OCI-LY3 (cell line): ENCODE results near the gene SNCG.

Experiments used
- H2AFZ ChIP-seq: fragments of 200-600, 300-600 bp; shearing (Covaris generic); 2 replicates; pipeline ENCODE4 v1.6.0; 2014; ENCODE audit warnings: antibody characterized with exemption, low read depth, low read length
- H3K27ac ChIP-seq: fragments of 200-600, 300-600 bp; sonication (generic); 2 replicates; pipeline ENCODE4 v1.5.1; 2014; ENCODE audit warnings: mild to moderate bottlenecking, low read length, moderate library complexity, mixed read lengths
- H3K27me3 ChIP-seq: fragments of 200-600, 300-600 bp; sonication (generic); 2 replicates; pipeline ENCODE4 v1.6.1; 2014; ENCODE audit warnings: low read depth, low read length, mixed read lengths
- H3K36me3 ChIP-seq: fragments of 200-600, 300-600 bp; sonication (generic); replicated peaks from 2 replicates; pipeline ENCODE3; 2014; ENCODE audit warnings: low read depth, low read length, mixed read lengths
- H3K4me1 ChIP-seq: fragments of 300-600, 200-600 bp; sonication (generic); 2 replicates; pipeline ENCODE4 v1.6.1; 2014; ENCODE audit warnings: low read length, mixed read lengths
- H3K4me2 ChIP-seq: fragments of 200-600, 300-600 bp; sonication (generic); 2 replicates; pipeline ENCODE4 v1.6.1; 2014; ENCODE audit warnings: low read length, mixed read lengths
- H3K4me3 ChIP-seq: fragments of 300-600, 200-600 bp; sonication (generic); 2 replicates; pipeline ENCODE4 v1.5.1; 2014; ENCODE audit warnings: antibody characterized with exemption, mild to moderate bottlenecking, low read length, moderate library complexity
- H3K79me2 ChIP-seq: fragments of 300-600, 200-600 bp; shearing (Covaris generic); 2 replicates; pipeline ENCODE4 v1.6.1; 2014; ENCODE audit warnings: mild to moderate bottlenecking, low read length, mixed read lengths
- H3K9ac ChIP-seq: fragments of 300-600, 200-600 bp; shearing (Covaris generic); 2 replicates; pipeline ENCODE4 v1.6.0; 2014; ENCODE audit warnings: mild to moderate bottlenecking, low read length, moderate library complexity
- H3K9me3 ChIP-seq: fragments of 200-600, 300-600 bp; shearing (Covaris generic); 2 replicates; pipeline ENCODE4 v1.6.1; 2014; ENCODE audit warnings: low read length, mixed read lengths; ENCODE audit not compliant: insufficient read depth
- H4K20me1 ChIP-seq: fragments of 200-600, 300-600 bp; sonication (generic); 2 replicates; pipeline ENCODE4 v1.6.1; 2016; ENCODE audit warnings: low read length, mixed read lengths; ENCODE audit not compliant: insufficient read depth
- EZH2phosphoT487 ChIP-seq: fragments of 200-600 bp; shearing (Covaris generic); IDR thresholded peaks from 2 replicates; pipeline ENCODE4 v1.6.1; 2018; ENCODE audit warnings: antibody characterized with exemption, mixed run types, low read depth
- TF ChIP-seq, protein P1 (sequence below): fragments of 200-600, 300-600 bp; sonication (generic); IDR thresholded peaks from 2 replicates; pipeline ENCODE4 v1.5.1; 2014; ENCODE audit warnings: antibody characterized with exemption, low read length, low read depth

The SNCG gene

DNA sequence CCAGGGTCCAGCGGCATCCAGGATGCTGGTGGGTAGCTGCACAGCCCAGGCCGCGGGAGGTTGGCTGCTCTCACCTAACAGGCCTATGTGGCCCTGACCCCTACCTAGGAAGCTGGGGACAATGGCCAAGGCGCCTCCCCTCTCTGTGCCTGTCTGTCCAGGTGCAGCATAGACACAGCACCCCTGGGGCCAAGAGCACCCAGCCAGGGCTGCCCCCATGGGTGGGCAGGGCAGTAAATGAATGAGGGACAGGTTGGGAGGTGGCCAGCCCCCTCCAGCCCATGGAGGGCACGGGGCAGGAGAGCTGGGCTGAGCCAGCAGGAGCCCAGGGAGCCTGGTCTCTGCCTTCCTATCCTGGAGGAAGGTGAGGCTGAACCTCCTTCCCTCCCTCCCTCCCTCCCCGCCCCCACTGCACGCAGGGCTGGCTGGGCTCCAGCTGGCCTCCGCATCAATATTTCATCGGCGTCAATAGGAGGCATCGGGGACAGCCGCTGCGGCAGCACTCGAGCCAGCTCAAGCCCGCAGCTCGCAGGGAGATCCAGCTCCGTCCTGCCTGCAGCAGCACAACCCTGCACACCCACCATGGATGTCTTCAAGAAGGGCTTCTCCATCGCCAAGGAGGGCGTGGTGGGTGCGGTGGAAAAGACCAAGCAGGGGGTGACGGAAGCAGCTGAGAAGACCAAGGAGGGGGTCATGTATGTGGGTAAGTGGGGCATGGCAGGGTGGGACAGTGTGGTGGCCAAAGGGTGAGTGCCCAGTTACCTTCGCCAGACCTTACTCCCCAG, at the start of gene SNCG:
SNCG (plus strand) TSS at position 484 of the 785 bp plus-strand sequence; CDS start at position 583, 99 bp downstream.
- peaks cover 12% of the 10 kb centered on the region for H3K79me2 ChIP-seq
- H3K27me3 ChIP-seq, result no peaks in the 10 kb centered on the region
- peaks cover 43% of the 10 kb centered on the region for H3K4me1 ChIP-seq
- H2AFZ ChIP-seq, result no peak within 1 kb of the TSS
- no peaks in the 10 kb centered on the region for H4K20me1 ChIP-seq
- no peak within 1 kb of the TSS for H3K4me2 ChIP-seq
- TF ChIP-seq, protein P1, sequence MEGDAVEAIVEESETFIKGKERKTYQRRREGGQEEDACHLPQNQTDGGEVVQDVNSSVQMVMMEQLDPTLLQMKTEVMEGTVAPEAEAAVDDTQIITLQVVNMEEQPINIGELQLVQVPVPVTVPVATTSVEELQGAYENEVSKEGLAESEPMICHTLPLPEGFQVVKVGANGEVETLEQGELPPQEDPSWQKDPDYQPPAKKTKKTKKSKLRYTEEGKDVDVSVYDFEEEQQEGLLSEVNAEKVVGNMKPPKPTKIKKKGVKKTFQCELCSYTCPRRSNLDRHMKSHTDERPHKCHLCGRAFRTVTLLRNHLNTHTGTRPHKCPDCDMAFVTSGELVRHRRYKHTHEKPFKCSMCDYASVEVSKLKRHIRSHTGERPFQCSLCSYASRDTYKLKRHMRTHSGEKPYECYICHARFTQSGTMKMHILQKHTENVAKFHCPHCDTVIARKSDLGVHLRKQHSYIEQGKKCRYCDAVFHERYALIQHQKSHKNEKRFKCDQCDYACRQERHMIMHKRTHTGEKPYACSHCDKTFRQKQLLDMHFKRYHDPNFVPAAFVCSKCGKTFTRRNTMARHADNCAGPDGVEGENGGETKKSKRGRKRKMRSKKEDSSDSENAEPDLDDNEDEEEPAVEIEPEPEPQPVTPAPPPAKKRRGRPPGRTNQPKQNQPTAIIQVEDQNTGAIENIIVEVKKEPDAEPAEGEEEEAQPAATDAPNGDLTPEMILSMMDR, result no peak
- TF ChIP-seq EZH2phosphoT487, result no peak
- no peak within 1 kb of the TSS for H3K9ac ChIP-seq
- H3K4me3 ChIP-seq, result no peak within 1 kb of the TSS
- H3K36me3 ChIP-seq, result no peaks in the 10 kb centered on the region
- H3K9me3 ChIP-seq, result no peaks in the 10 kb centered on the region
- no peak within 1 kb of the TSS for H3K27ac ChIP-seq

DNA sequence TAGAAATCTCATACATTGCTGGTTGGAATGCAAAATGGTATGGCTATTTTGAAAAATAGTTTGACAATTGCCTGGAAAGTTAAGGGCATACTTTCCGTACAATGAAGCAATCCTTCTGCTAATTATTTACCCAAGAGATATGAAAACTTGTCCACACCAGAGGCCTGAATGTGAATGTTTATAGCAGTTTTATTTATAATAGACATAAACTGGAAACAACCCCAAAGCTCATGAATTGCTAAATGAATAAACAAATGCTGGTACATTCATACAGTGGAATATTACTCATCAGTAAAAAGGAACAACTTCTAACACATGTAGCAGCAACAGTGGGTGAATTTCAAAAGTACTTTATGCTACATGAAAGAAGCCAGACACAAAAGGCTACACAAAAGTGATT, 43.7 kb upstream of the SNCG start:
- Histone ChIP-seq H2AFZ (no peak overlapping the region), H3K27ac (no peak overlapping the region), H3K9ac (no peak overlapping the region)

DNA sequence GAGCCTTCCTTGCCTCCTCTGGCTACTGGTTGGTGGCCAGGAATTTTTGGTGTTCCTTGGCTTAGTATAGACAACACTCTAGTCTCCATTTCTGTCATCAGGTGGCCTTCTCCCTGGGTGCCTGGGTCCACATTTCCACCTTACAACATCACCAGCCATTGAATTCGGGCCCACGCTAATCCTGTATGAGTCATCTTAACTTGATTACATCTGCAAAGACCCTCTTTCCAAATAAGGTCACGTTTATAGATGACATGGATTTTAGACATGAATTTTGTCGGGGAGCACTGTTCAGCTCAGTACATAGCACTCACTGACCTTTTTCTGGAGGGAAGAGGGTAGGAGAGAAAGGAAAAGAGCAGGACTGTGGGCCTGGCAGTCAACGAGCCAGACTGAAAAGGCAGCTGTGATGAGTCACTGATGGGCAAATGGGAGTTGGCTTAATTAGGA, 40.4 kb upstream of the SNCG start:
- H3K4me1 ChIP-seq, result no peaks in the 10 kb centered on the region
- no peak overlapping the region for H3K27ac ChIP-seq
- H3K79me2 ChIP-seq, result no peaks in the 10 kb centered on the region
- peaks cover 13% of the 10 kb centered on the region for H3K36me3 ChIP-seq
- no peak overlapping the region for H3K9ac ChIP-seq
- H2AFZ ChIP-seq, result no peak overlapping the region
- H3K9me3 ChIP-seq, result no peaks in the 10 kb centered on the region
- H3K4me3 ChIP-seq, result no peak overlapping the region
- H3K27me3 ChIP-seq, result no peaks in the 10 kb centered on the region
- TF ChIP-seq EZH2phosphoT487, result no peak
- TF ChIP-seq, protein P1, result no peak
- H4K20me1 ChIP-seq, result no peaks in the 10 kb centered on the region
- no peak overlapping the region for H3K4me2 ChIP-seq

More for the DNA sequence above, 43.7 kb upstream of the SNCG start:
- TF ChIP-seq EZH2phosphoT487, result no peak
- TF ChIP-seq, protein P1, result no peak
- Histone ChIP-seq H3K9me3 (no peaks in the 10 kb centered on the region), H3K27me3 (no peaks in the 10 kb centered on the region), H3K79me2 (no peaks in the 10 kb centered on the region), H3K4me3 (no peak overlapping the region), H3K4me2 (no peak overlapping the region), H4K20me1 (no peaks in the 10 kb centered on the region), H3K36me3 (peaks cover 5% of the 10 kb centered on the region), H3K4me1 (no peaks in the 10 kb centered on the region)

GRCh38 chr10:86922553-86922961, 35.8 kb upstream of the SNCG start:
- no peaks in the 10 kb centered on the region for H4K20me1 ChIP-seq
- no peaks in the 10 kb centered on the region for H3K4me1 ChIP-seq
- no peak overlapping the region for H2AFZ ChIP-seq
- H3K9ac ChIP-seq, result no peak overlapping the region
- TF ChIP-seq, protein P1, result no peak
- no peak for TF ChIP-seq EZH2phosphoT487
- H3K36me3 ChIP-seq, result peaks cover 8% of the 10 kb centered on the region
- no peak overlapping the region for H3K4me3 ChIP-seq
- no peaks in the 10 kb centered on the region for H3K9me3 ChIP-seq
- H3K27ac ChIP-seq, result no peak overlapping the region
- no peaks in the 10 kb centered on the region for H3K79me2 ChIP-seq
- no peaks in the 10 kb centered on the region for H3K27me3 ChIP-seq
- no peak overlapping the region for H3K4me2 ChIP-seq
